Measurements from ENCODE around the gene MAPK14.
"Not testable (repeated sequence)": the region's sequence is repeated elsewhere in the genome, so short reads cannot be mapped to it uniquely, and the experiment has no call there.

MAPK14 gene

DNA sequence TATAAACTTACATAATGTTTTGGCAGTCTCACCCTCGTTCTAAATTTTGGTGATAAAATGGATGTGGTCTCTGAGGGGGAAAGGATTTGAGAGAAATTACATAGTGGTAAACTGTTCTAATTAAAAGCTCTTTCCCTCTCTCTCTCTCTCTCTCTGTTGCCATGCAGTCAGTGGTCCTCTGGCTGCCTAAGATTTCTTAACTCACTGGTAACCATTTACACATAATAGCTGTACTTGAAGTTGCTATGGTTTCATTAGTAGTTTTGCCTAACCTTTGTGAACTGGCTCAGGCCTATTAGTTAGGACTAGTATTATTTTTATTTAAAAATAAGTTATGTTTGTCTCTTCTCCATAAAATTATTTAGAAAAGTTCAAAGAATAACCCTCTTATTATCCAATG lies 42.0 kb downstream of the MAPK14 start:
- no peak for DNase-seq (ENCODE audit: low read depth)

DNA sequence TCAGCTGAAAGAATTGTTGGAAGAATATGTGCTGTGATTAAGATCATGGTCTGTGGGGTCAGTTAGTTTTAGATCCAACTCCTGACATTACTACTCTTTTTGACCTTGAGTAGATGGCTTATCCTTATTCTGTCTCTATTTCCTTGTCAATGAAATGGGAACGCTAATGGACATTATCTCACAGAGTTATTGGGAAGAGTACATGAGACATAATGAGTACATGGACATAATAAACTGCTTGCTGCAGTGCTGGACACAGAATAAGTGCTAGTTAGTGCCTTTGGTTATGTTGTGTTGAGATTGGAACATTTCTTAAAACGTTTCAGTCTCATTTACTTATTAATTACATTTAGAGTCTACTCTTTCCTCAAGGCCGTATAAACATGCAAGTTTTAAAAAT lies 42.6 kb downstream of the MAPK14 start:
- DNase-seq (ENCODE audit: low read depth), result no peak

DNA sequence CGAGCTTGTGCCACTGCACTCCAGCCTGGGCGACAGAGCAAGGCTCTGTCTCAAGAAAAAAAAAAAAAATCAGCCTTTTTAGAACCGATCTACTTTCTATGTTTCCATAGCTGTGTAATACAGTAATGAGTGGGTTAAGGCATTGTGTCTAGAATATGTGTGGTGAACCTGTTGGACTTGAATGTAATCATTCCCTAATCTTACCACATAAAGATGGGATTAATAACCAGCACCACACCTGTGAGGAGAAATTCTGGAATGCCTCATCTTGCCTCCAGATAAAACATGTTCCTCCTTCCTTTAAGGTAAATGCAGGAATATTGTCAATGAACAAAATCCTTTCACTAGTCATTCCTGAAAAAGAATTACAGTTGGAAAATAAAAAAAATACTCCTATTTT lies 43.7 kb downstream of the MAPK14 start:
- DNase-seq (ENCODE audit: low read depth), result no peak

DNA sequence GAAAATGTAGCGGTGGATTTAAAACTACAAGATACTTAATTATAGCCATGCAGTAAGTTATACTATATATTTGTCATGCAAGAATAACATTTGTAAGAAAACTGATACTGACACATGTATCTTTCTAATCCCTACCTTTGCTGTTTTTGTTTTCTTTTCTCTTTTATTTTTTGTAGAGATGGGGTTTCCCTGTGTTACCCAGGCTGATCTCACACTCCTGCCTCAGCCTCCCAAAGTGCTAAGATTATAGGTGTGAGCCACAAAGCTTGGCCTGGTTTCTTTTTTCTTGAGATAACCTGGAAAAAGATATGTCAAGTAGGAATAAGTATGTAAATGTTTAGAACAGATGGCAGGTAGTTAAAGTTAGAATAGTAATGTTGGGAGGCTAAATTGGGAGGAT lies 44.1 kb downstream of the MAPK14 start:
- DNase-seq (ENCODE audit: low read depth), result no peak

DNA sequence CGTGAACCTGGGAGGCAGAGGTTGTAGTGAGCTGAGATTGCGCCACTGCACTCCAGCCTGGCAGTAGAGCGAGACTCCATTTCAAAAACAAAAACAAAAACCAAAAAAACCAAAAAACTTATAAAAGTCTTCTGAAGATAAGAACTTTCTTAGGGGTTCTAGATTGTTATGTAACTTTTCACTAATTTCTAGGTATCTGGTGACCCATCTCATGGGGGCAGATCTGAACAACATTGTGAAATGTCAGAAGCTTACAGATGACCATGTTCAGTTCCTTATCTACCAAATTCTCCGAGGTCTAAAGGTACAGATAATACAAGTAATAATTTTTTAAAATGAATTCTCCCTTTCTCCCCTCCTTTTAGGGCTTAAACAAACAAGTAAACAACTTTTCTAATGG lies 45.1 kb downstream of the MAPK14 start:
- no peak for DNase-seq (ENCODE audit: low read depth)

DNA sequence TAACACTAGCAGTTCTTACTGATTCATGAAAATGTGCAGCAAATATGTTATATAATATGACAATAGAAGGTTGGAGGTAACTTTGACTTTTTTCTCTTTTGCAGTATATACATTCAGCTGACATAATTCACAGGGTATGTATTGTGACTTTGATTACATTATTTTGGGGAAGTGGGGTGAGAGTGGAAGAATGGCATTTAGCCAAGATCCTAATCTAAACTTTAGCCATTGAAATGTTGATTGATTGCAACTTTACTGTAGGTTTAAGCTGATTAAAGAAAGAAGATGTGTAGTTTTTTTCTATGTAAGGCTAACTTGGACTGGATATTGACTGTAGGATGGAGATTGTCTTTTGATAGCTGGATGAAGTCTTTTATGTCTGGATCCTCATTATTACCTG lies 46.0 kb downstream of the MAPK14 start:
- DNase-seq (ENCODE audit: low read depth), result no peak

DNA sequence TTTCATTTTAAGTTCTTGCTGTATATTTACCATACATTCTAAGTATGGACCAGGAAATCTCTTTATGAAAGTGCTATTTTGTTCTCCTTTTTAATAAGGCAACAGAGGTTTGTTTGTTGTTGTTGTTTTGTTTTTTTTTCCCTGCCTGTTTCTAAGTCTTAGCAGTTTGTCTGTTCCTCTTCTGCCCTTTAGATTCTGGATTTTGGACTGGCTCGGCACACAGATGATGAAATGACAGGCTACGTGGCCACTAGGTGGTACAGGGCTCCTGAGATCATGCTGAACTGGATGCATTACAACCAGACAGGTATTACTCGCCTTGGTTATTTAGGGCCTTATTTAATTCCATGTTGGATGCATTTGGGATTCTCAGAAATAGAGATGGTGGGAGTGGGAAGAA lies 48.0 kb downstream of the MAPK14 start:
- no peak for DNase-seq (ENCODE audit: low read depth)

DNA sequence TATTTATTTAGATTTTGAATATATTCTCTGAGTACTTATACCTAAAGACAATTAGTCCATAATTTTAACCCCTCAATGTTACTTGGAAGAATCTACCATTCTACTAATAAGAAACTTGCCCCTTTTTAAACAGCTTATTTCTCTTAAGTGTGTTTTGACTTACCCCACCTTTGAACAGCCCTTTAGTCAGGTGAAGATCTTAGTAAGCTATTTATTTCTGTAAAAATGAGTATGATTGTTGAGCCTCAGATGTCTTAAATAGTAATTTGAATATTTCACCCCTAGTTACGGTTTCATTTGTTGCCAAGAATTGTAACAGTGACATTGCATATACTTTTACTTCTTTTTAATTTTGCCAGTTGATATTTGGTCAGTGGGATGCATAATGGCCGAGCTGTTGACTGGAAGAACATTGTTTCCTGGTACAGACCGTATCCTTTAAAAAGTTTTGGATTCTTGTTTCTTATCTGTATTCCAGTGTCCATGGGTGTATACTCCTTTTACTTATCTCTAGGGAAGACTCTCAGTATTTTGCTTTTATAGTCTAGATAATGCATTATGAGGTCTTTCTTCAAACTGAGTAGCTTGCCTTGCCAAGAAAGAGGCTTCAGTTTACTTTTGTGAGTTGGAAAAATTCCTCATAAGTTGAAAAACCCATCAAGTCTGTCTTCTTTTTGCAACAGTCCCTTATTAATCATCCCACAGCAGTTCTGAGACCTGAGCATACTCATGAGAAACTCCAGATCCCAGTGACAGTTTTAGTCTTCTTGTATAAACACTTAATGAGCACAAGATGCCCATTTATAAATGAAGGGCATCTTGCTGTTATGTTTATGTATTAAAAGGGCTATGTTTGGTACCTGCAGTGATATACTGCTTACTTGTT lies 48.8 kb downstream of the MAPK14 start:
- DNase-seq (ENCODE audit: low read depth), result no peak

DNA sequence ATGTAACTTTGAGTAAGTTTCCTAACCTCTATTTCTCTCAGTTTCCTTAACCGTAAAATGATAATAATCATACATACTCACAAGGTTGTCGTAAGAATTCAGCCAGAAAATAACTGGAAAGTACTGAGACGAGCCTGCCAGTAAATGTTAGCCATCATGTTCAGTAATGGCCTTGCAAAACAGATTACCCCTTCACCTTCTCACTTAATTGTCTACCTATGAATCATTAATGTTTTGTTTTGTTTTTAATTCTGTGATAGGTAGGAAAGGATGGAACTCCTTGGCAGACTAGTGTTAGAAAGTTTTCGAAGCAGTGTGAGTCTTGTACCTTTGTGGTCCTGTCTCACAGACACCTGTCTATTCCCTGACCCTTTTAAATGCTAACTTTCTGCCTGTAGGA lies 50.6 kb downstream of the MAPK14 start:
- no peak for DNase-seq (ENCODE audit: low read depth)

DNA sequence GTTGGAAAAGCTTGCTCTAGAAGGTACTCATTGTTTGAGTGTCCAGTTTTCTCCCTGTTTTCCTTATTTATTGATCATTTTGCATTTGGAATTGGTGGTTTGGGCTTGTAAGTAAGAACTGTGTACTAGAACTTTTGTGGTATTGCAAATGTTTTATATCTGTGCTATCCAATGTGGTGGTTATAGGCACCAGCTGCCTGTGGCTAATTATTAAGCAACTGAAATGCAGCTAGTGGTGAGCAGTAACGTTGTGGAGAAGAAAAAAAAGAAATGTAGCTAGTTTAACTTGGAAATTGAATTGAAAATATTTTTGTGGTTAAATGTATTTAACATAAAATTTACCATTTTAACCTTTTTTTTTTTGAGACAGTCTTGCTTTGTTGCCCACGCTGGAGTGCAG lies 52.0 kb downstream of the MAPK14 start:
- no peak for DNase-seq (ENCODE audit: low read depth)

DNA sequence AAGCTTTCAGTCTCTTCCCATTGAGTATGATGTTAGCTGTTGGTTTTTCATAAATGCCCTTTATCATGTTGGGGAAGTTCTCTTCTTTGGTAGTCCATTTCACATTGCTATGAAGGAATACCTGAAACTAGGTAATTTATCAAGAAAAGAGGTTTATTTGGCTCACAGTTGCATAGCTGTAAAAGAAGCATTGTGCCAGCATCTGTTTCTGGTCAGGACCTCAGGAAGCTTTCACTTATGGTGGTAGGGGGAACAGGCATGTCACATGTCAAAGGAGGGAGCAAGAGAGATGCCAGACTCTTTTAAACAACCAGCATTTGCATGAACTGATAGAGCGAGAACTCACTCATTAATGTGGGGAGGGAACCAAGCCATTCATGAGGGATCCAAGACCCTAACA lies 54.7 kb downstream of the MAPK14 start:
- no peak for DNase-seq (ENCODE audit: low read depth)

DNA sequence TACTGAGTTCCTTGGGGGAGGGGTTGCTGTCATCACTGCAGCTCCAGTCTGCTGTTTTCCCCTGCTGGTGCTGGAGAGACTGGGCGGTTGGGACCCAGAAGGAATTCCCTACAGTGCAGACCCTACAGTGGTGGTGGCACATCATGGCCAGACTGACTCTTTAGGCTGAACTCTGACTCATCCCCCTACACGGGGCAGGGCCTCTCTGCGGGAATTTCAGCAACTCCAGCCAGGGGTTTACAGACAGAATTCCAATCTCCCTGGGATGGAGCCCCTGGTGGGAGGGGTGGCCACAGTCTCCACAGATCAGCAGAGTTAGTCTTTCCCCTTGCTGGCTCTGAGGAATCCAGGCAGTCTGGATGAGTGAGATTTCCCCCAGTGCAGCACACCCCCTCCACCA lies 55.8 kb downstream of the MAPK14 start:
- no peak for DNase-seq (ENCODE audit: low read depth)

DNA sequence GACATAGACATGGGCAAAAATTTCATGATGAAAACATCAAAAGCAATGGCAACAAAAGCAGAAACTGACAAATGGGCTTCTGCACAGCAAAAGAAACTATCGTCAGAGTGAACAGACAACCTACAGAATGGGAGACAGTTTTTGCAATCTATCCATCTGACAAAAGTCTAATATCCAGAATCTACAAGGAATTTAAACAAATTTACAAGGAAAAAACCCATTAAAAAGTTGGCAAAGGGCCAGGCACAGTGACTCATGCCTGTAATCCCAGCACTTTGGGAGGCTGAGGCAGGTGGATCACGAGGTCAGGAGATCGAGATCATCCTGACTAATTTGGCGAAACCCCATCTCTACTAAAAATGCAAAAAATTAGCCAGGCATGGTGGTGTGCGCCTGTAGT lies 60.6 kb downstream of the MAPK14 start:
- not testable (repeated sequence) for DNase-seq (ENCODE audit: low read depth)

DNA sequence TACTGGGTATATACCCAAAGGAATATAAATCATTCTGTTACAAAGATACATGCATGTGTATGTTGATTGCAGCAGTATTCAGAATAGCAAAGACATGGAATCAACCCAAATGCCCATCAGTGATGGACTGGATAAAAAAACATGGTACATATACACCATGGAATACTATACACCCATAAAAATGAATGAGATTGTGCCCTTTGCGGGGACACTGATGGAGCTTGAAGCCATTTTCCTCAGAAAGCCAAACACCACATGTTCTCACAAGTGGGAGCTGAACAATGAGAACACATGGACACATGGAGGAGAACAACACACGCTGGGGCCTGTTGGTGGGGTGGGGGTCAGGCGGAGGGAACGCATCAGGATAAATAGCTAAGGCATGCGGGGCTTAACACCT lies 61.4 kb downstream of the MAPK14 start:
- no peak for DNase-seq (ENCODE audit: low read depth)

DNA sequence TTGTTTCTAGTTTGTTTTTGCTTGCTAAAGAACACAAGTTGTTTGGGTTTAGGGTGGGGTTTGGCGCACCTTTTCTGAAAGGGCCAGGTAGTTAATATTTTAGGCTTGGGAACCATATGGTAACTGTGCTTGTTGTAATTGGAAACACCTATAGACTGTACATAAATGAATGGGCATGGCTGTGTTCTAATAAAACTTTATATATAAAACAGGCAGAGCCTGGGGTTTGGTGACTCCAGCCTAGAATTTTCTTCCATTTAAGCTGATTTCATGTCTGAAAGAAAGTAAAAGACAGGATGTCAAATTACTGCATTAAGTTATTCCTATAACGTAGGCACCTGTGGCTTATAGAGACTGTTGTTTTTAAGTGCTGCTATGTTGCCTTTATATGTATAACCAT lies 66.6 kb downstream of the MAPK14 start:
- no peak for DNase-seq (ENCODE audit: low read depth)

DNA sequence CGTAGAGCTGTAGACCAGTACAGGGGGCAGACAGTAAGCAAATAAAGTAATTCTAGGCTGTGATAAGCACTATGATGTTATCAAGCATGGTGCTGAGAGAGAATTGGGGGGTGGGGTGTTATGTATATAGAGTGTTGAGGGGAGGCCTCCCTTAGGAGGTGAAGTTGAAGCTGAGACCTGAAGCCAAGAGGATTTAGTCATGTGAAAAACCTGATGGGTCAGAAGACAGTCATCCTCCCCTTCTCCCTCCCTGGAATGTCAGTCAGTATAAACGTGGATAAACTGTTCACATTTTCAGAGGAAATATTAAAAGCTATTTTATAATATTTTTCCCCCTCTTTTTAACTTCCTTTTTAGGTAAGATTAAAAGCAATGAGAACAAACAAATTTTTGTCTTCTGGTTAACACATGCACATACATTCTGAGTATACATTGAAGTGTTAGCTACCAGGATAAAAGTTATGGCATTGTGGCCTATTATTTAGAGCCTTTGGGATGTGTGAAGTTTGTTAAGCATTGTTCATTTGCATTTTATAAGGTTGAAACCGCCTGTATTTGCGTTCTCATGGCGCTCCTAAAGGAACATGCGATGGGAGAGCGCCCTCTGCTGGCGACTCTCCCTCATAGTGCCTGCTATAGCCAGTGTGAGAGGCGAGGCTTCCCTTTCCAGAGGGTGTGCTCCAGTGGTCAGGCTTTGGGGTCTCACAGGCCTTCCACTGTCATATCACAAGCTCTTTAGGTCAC lies 67.3 kb downstream of the MAPK14 start:
- DNase-seq (ENCODE audit: low read depth), result peak; percentile 75

DNA sequence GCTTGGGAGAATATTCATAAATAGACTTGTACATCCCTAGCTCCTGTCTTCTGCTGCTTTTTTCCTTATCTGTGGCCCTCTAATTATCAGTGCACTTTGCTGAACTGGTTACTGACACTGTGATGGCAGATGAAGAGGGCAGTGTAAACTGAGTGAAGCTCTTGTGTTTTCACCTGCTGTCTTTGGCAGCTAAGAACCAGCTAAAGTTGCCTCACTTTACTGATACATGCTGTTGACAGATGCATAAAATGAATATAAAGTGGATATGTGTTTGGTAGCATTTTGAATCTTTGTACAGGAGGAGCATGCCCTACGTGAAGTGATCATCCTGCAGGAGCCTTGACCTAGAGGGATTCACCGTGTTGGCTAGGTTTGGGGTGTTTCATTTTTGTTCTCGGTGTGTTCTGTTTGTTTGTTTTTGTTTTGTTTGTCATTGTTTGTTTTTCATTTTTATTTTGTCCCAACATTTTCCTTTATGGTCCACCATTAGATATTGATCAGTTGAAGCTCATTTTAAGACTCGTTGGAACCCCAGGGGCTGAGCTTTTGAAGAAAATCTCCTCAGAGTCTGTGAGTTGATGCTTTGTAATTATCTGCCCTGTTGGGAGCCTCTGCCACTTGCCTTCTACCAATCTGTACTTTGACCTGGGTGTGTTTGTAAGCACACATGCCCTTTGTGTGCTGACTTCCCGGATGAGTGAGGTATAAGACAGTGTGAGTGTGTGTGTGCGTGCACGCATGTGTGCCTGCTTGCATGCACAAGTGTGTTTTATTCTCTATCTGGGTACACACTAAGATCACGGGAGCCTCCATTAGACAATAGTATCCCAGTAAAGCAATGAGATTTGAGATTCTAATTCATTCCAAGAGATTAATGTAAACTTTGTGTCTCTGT lies 68.1 kb downstream of the MAPK14 start:
- DNase-seq (ENCODE audit: low read depth), result no peak

DNA sequence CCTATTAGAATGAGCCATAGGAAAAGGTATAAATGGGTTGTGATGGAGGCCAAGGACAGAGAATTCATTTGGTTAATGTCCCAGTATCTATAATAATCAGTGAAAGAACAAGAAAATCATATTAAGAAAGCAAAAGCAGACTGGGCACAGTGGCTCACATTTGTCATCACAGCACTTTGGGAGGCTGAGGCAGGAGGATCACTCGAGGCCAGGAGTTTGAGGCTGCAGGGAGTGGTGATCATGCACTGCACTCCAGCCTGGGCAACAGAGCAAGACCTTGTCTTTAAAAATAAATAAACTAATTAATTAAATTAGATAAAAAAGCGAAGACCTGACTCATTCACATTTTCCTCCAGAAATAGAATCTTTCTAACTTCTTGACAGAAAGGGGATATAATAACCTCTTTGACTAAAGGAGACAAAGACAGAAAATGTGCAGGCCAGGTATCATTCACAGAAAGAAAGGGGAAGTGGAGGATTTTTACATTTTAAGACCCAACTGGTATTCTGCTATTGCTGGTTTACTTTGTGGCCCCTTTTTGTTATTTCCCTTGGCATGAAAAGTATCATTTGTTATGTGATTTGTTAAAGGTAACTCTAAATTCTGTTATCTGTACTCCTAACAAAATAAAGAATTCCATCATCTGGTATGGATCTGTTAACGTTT lies 70.8 kb downstream of the MAPK14 start:
- DNase-seq (ENCODE audit: low read depth), result no peak

DNA sequence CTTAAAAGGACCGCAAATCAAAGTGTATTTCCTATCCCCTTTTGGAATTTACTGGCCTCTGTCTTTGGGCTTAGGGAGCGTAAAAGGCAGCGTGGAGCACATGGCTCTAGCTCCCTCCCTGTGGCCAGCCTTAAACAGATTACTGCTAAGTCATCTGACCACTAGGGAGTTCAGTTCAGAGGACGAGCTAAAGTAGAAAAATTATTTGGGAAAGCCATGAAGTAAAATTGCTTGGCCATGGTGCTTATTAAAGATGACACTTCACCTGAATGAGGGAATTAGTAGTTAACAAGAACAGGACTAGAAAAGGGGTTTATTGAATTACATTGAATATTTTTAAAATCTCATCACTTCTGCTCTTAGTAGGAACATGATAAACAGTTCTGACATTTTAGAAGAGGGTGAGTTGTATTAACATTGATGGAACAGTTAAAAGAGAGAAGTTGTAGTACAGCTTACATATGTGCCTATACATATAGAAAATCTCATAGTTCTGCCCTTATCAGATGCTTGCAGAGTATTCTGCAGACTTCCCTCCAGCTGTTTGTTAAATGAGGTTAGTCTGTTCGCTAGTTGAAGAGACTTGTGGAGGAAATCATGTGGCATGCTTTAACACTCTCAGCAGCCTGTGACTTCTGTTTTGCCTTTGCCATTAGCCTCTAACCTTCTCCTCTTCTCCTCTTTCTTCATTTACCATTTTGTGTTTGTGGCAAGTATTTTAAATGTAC lies 71.5 kb downstream of the MAPK14 start:
- DNase-seq (ENCODE audit: low read depth), result no peak

DNA sequence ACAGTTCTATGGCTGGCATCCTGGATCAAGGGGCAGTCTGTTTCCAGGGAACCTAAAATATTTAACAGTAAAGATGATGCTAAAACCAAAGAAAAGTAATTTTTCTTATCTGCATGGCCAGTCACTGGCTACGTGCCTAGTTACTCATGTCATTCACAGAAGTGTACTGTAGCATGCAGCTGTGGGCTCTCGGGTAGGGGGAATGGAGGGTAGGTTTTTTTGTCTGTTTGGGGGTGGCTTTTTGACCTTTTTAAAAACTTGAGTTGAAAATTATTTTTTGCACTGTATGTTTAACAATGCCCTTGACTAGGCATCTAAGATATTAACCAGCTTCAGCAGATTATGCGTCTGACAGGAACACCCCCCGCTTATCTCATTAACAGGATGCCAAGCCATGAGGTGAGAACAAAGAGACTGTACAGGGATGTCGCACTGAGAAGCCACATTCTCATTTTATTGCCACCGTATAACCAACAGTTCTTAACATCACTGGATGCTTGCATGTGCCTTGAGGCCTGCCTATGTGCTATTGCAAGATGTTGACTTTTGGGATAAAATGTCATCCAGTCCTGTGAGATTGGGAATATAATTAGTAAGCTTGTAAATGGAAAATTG lies 72.4 kb downstream of the MAPK14 start:
- no peak for DNase-seq (ENCODE audit: low read depth)

DNA sequence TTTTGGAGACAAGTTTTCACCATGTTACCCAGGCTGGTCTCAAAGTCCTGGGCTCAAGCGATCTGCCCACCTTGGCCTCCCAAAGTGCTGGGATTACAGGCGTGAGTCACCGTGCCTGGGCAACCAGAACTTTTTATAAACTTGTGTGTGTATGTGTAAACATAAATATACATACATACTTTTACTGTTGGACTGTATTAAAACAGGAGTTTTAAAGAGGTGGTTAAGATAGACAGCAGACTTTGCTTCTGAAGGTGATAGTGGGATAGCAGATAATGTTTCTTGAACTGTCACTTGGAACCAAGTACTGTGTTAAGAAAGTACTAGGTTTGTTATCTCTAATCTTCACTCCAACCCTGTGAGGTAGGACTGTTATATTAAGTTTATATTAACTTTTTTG lies 74.1 kb downstream of the MAPK14 start:
- DNase-seq (ENCODE audit: low read depth), result no peak
